Mesothelial cell of epicardium (in vitro differentiated cells): Measurements from ENCODE around the gene EVA1A. TPM values are rescaled to one million over a fixed set of nuclear protein-coding genes. Genes with fewer than 3 reads are reported as not detected.

Experiments
- DNase-seq, 2 experiments: peaks; one replicate each; pipeline ENCODE4 v3.0.0; 2021; ENCODE audit warnings: low spot score in 2 of 2; ENCODE audit not compliant: unreplicated experiment in 2 of 2
- H3K27ac Mint-ChIP-seq: 2 replicates; pipeline ENCODE4 v1.8.0; 2021; ENCODE audit warnings: mixed read lengths
- H3K27me3 Mint-ChIP-seq: 2 replicates; pipeline ENCODE4 v1.8.0; 2021; ENCODE audit warnings: low read depth, mixed read lengths
- H3K36me3 Mint-ChIP-seq: 2 replicates; pipeline ENCODE4 v1.8.0; 2021; ENCODE audit warnings: mixed read lengths
- H3K4me1 Mint-ChIP-seq: 2 replicates; pipeline ENCODE4 v1.8.0; 2021; ENCODE audit warnings: mixed read lengths
- H3K4me3 Mint-ChIP-seq: 2 replicates; pipeline ENCODE4 v1.8.0; 2021; ENCODE audit warnings: mild to moderate bottlenecking, moderate library complexity, mixed read lengths
- H3K9me3 Mint-ChIP-seq: 2 replicates; pipeline ENCODE4 v1.8.0; 2021; ENCODE audit warnings: mixed read lengths
- total RNA-seq: library from RNA; stranded (reverse); gene quantifications from 3 replicates; pipeline ENCODE4 v1.2.1, GENCODE V29; 2021
- TF ChIP-seq, protein P1 (sequence below): fragments of 200-600 bp; sonication (generic); IDR thresholded peaks from one replicate; pipeline ENCODE4 v1.5.0; 2021; ENCODE audit warnings: antibody characterized with exemption; ENCODE audit not compliant: unreplicated experiment

EVA1A gene
- total RNA-seq, 1 donor from 2014 or later: 11.5 TPM

GRCh38 chr2:75540994-75541393, 19.7 kb downstream of the EVA1A start:
- Mint-ChIP-seq H3K9me3 (peaks cover 11% of the 10 kb centered on the region), H3K27ac (no peak overlapping the region), H3K27me3 (no peaks in the 10 kb centered on the region), H3K36me3 (peaks cover 12% of the 10 kb centered on the region), H3K4me3 (no peak overlapping the region), H3K4me1 (no peaks in the 10 kb centered on the region)
- no peak for DNase-seq
- TF ChIP-seq, protein P1, sequence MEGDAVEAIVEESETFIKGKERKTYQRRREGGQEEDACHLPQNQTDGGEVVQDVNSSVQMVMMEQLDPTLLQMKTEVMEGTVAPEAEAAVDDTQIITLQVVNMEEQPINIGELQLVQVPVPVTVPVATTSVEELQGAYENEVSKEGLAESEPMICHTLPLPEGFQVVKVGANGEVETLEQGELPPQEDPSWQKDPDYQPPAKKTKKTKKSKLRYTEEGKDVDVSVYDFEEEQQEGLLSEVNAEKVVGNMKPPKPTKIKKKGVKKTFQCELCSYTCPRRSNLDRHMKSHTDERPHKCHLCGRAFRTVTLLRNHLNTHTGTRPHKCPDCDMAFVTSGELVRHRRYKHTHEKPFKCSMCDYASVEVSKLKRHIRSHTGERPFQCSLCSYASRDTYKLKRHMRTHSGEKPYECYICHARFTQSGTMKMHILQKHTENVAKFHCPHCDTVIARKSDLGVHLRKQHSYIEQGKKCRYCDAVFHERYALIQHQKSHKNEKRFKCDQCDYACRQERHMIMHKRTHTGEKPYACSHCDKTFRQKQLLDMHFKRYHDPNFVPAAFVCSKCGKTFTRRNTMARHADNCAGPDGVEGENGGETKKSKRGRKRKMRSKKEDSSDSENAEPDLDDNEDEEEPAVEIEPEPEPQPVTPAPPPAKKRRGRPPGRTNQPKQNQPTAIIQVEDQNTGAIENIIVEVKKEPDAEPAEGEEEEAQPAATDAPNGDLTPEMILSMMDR: no peak

GRCh38 chr2:75539955-75540716, 20.6 kb downstream of the EVA1A start:
- TF ChIP-seq, protein P1: no peak
- Mint-ChIP-seq H3K36me3 (peaks cover 12% of the 10 kb centered on the region), H3K4me3 (no peak overlapping the region), H3K4me1 (no peaks in the 10 kb centered on the region), H3K9me3 (peaks cover 11% of the 10 kb centered on the region), H3K27ac (no peak overlapping the region), H3K27me3 (no peaks in the 10 kb centered on the region)
- no peak for DNase-seq

- Mint-ChIP-seq H3K27ac (no peak overlapping the region), H3K36me3 (peaks cover 12% of the 10 kb centered on the region), H3K4me1 (no peaks in the 10 kb centered on the region), H3K9me3 (peaks cover 11% of the 10 kb centered on the region), H3K27me3 (no peaks in the 10 kb centered on the region), H3K4me3 (no peak overlapping the region)
- no peak for DNase-seq
- TF ChIP-seq, protein P1: no peak
Observed at GRCh38 chr2:75538521-75539490, 21.9 kb downstream of the EVA1A start.

GRCh38 chr2:75537658-75538057, 23.1 kb downstream of the EVA1A start:
- Mint-ChIP-seq H3K36me3 (peaks cover 12% of the 10 kb centered on the region), H3K4me3 (no peak overlapping the region), H3K27me3 (no peaks in the 10 kb centered on the region), H3K9me3 (peaks cover 11% of the 10 kb centered on the region), H3K27ac (no peak overlapping the region), H3K4me1 (no peaks in the 10 kb centered on the region)
- no peak for DNase-seq
- TF ChIP-seq, protein P1: no peak

DNA sequence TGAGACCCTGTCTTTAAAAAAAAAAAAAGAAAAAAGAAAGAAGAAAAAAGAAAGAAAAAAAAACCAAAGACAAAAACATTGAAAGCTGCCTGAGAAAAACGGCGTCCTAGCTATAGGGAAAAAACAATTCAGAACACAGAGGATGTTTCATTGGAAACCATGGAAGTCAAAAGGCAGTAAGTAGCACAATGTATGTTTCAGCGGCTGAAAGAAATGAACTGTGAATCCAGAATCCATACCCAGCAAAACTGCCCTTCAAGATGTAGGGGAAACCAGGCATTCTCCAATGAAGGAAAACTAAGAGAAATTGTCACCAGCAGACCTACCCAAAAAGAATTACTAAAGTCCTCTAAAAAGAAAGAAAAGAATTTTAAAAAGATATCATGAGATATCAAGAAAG, 27.6 kb downstream of the EVA1A start:
- H3K36me3 Mint-ChIP-seq: peaks cover 1% of the 10 kb centered on the region
- TF ChIP-seq, protein P1: no peak
- H3K27ac Mint-ChIP-seq: no peak overlapping the region
- DNase-seq: no peak
- H3K4me1 Mint-ChIP-seq: peaks cover 10% of the 10 kb centered on the region
- no peaks in the 10 kb centered on the region for H3K9me3 Mint-ChIP-seq
- peaks cover 7% of the 10 kb centered on the region for H3K27me3 Mint-ChIP-seq
- no peak overlapping the region for H3K4me3 Mint-ChIP-seq
